ENCODE results near the gene ARAP1.

GRCh38 chr11:72637926-72638325, 114.3 kb downstream of the ARAP1 start:
- TF ChIP-seq, protein P1, sequence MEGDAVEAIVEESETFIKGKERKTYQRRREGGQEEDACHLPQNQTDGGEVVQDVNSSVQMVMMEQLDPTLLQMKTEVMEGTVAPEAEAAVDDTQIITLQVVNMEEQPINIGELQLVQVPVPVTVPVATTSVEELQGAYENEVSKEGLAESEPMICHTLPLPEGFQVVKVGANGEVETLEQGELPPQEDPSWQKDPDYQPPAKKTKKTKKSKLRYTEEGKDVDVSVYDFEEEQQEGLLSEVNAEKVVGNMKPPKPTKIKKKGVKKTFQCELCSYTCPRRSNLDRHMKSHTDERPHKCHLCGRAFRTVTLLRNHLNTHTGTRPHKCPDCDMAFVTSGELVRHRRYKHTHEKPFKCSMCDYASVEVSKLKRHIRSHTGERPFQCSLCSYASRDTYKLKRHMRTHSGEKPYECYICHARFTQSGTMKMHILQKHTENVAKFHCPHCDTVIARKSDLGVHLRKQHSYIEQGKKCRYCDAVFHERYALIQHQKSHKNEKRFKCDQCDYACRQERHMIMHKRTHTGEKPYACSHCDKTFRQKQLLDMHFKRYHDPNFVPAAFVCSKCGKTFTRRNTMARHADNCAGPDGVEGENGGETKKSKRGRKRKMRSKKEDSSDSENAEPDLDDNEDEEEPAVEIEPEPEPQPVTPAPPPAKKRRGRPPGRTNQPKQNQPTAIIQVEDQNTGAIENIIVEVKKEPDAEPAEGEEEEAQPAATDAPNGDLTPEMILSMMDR (IDR thresholded peaks at IDR 0.05) = no peak
- TF ChIP-seq POLR2A (IDR thresholded peaks at IDR 0.05) = no peak

Data from Peyer's patch (tissue), 4 donors.